ENCODE measurements around the gene TRMT11. TPM values are rescaled to one million over a fixed set of nuclear protein-coding genes. Genes with fewer than 3 reads are reported as not detected.

TRMT11 gene
- total RNA-seq, 2 experiments from 2014 or later = 21.6 to 22.5 TPM

DNA sequence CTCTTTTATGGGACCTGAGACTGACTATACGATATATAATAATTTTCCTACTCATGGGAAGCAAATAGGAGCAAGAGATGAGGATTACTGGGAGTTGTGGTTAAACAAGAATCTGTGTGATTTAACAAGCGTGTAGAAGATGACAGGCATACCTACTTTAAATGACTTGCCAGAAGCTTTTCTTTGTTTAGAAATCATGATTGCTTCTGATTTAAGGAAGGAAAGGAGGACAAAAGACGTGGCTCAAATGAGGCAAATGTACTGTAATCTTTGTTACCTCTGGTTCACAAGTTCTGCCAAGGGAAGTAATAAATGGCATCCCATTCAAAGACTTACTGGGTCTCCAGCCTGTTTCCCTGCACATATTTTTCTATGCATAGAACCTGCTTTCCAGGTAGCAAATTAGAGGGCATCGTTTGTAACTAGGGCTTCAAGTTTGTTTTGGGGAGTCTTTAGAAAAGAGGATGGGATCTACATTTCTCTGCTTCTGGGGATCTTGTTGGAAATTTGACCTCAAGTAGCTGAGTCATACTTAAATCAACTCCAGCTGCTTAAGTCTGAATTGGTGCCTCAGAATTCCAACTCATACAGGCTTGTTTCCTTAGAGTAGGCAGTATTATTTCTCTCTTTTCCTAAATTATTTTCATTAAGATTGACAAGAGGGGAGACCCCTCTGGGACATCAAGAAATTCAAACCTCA, 2.9 kb upstream of the TRMT11 start:
- TF ChIP-seq, protein P1, sequence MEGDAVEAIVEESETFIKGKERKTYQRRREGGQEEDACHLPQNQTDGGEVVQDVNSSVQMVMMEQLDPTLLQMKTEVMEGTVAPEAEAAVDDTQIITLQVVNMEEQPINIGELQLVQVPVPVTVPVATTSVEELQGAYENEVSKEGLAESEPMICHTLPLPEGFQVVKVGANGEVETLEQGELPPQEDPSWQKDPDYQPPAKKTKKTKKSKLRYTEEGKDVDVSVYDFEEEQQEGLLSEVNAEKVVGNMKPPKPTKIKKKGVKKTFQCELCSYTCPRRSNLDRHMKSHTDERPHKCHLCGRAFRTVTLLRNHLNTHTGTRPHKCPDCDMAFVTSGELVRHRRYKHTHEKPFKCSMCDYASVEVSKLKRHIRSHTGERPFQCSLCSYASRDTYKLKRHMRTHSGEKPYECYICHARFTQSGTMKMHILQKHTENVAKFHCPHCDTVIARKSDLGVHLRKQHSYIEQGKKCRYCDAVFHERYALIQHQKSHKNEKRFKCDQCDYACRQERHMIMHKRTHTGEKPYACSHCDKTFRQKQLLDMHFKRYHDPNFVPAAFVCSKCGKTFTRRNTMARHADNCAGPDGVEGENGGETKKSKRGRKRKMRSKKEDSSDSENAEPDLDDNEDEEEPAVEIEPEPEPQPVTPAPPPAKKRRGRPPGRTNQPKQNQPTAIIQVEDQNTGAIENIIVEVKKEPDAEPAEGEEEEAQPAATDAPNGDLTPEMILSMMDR (IDR thresholded peaks at IDR 0.05) = no peak
- H3K27me3 ChIP-seq (ENCODE audit: control insufficient read depth in 1 of 2, insufficient read depth in 2 of 2, low read length in 2 of 2) = no peaks in the 10 kb centered on the region
- H3K36me3 ChIP-seq (ENCODE audit: insufficient read depth, low read length) = peaks cover 13% of the 10 kb centered on the region
- Mint-ChIP-seq H3K9me3 (no peaks in the 10 kb centered on the region), H3K27me3 (no peaks in the 10 kb centered on the region), H3K36me3 (ENCODE audit: low read depth) (peaks cover 3% of the 10 kb centered on the region), H3K4me3 (no peak overlapping the region), H3K4me1 (ENCODE audit: low read depth) (no peaks in the 10 kb centered on the region), H3K27ac (no peak overlapping the region)
- H3K9me3 ChIP-seq (ENCODE audit: control insufficient read depth in 1 of 2, insufficient read depth in 1 of 2, low read length in 2 of 2) = no peaks in the 10 kb centered on the region
- CTCF ChIA-PET = no interaction called here
- no peak for ATAC-seq (ENCODE audit: poor library complexity)
- peaks cover 13% of the 10 kb centered on the region for H3K4me1 ChIP-seq (ENCODE audit: insufficient read depth, low read length)
- H3K4me3 ChIP-seq (ENCODE audit: low read length) = no peak overlapping the region
- POLR2A ChIA-PET = no interaction called here
- intact Hi-C loops (cut with DNase I, micrococcal nuclease) = loop anchor here in 1 of 2 experiments (10.0 kb wide), 1 partner anchor 1281 kb away; the partner anchor contains the start of gene RNF146
- no peak overlapping the region for H3K27ac ChIP-seq (ENCODE audit: low read depth in 1 of 2, low read length in 2 of 2)
- DNase-seq = no peak

DNA sequence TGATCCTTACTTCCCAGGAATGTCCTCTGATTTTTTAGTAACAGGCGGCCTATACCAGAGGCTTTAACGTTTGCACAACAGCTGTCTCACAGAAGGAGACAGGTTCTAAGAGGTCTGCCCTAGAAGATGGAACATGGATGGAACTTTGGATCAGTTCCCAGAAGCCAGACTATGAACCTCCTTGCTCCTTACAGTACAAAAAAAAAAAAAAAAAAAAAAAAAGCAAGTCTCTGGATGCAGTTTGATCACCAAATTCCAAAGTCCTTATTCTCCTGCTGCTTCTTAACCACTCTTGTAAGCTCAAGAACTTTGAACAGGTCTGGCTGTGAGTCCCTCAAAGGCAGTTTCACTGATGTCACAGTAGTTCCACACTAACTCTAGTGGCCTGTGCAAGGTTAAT, 2.0 kb upstream of the TRMT11 start:
- intact Hi-C loops (cut with DNase I, micrococcal nuclease) = loop anchor here in 1 of 2 experiments (10.0 kb wide), 1 partner anchor 1280 kb away; the partner anchor contains the start of gene RNF146
- no peak for DNase-seq
- no peaks in the 10 kb centered on the region for H3K27me3 ChIP-seq (ENCODE audit: control insufficient read depth in 1 of 2, insufficient read depth in 2 of 2, low read length in 2 of 2)
- no peak overlapping the region for H3K27ac Mint-ChIP-seq
- no peaks in the 10 kb centered on the region for H3K9me3 ChIP-seq (ENCODE audit: control insufficient read depth in 1 of 2, insufficient read depth in 1 of 2, low read length in 2 of 2)
- H3K27me3 Mint-ChIP-seq = no peaks in the 10 kb centered on the region
- no peaks in the 10 kb centered on the region for H3K9me3 Mint-ChIP-seq
- H3K36me3 ChIP-seq (ENCODE audit: insufficient read depth, low read length) = peaks cover 9% of the 10 kb centered on the region
- no peak for ATAC-seq (ENCODE audit: poor library complexity)
- peaks cover 13% of the 10 kb centered on the region for H3K4me1 ChIP-seq (ENCODE audit: insufficient read depth, low read length)
- no peaks in the 10 kb centered on the region for H3K4me1 Mint-ChIP-seq (ENCODE audit: low read depth)
- no peak overlapping the region for H3K27ac ChIP-seq (ENCODE audit: low read depth in 1 of 2, low read length in 2 of 2)
- CTCF ChIA-PET = interaction anchor here (1.4 to 1.5 kb wide), 2 partner anchors 12 to 28 kb away, joined by 5 read pairs; partner anchors contain the start of gene HINT3
- H3K4me3 Mint-ChIP-seq = peak overlapping the region; percentile 31
- no peaks in the 10 kb centered on the region for H3K36me3 Mint-ChIP-seq (ENCODE audit: low read depth)
- POLR2A ChIA-PET = interaction anchor here (2.9 to 3.3 kb wide), 3 partner anchors 9 to 194 kb away, joined by 20 to 94 read pairs (median 61); partner anchors contain the start of genes HINT3 and NCOA7
- TF ChIP-seq, protein P1 (IDR thresholded peaks at IDR 0.05) = no peak
- no peak overlapping the region for H3K4me3 ChIP-seq (ENCODE audit: low read length)

DNA sequence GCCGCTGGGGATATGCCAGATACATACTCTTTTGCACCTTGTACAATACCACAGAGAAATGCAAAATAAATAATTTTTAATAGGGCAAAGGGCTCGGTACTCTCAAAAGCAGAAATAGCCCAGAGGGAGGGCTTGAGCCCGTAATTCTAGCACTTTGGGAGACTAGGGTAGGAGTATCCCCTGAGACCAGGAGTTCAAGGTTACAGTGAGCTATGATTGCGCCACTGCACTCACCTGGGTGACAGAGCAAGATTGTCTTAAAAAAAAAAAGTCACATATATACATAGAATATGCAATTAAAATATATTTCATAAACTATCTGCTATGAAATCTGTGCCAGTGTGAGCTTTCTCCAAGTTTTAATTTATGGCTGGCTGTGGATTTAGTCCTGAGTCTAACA, 818 bp upstream of the TRMT11 start:
- Mint-ChIP-seq H3K4me1 (ENCODE audit: low read depth) (no peaks in the 10 kb centered on the region), H3K36me3 (ENCODE audit: low read depth) (no peaks in the 10 kb centered on the region), H3K9me3 (no peaks in the 10 kb centered on the region), H3K27me3 (no peaks in the 10 kb centered on the region), H3K4me3 (peak overlapping the region; percentile 52), H3K27ac (no peak overlapping the region)
- Histone ChIP-seq H3K36me3 (ENCODE audit: insufficient read depth, low read length) (peaks cover 7% of the 10 kb centered on the region), H3K27me3 (ENCODE audit: control insufficient read depth in 1 of 2, insufficient read depth in 2 of 2, low read length in 2 of 2) (no peaks in the 10 kb centered on the region), H3K4me3 (ENCODE audit: low read length) (peak overlapping the region; percentile 89), H3K27ac (ENCODE audit: low read depth in 1 of 2, low read length in 2 of 2) (no peak overlapping the region), H3K4me1 (ENCODE audit: insufficient read depth, low read length) (peaks cover 13% of the 10 kb centered on the region), H3K9me3 (ENCODE audit: control insufficient read depth in 1 of 2, insufficient read depth in 1 of 2, low read length in 2 of 2) (no peaks in the 10 kb centered on the region)
- ATAC-seq (ENCODE audit: poor library complexity) (no peak), DNase-seq (no peak)
- intact Hi-C loops (cut with DNase I, micrococcal nuclease) = loop anchor here in 1 of 2 experiments (5.0 to 10.0 kb wide), 2 partner anchors 683 to 1279 kb away; partner anchors contain the start of genes HDDC2 and RNF146
- ChIA-PET CTCF (interaction anchor here (1.1 to 2.0 kb wide), 5 partner anchors 10 to 204 kb away, joined by 3 to 17 read pairs (median 5); partner anchors contain the start of gene HINT3), POLR2A (interaction anchor here (0.8 to 3.6 kb wide), 12 partner anchors 8 to 682 kb away, joined by 3 to 94 read pairs (median 14); partner anchors contain the start of genes HEY2, HINT3 and NCOA7)
- TF ChIP-seq, protein P1 (IDR thresholded peaks at IDR 0.05) = no peak
